ENCODE data around the gene PRSS8.
"Not testable (repeated sequence)": the region's sequence is repeated elsewhere in the genome, so short reads cannot be mapped to it uniquely, and the experiment has no call there.

The PRSS8 gene

DNA sequence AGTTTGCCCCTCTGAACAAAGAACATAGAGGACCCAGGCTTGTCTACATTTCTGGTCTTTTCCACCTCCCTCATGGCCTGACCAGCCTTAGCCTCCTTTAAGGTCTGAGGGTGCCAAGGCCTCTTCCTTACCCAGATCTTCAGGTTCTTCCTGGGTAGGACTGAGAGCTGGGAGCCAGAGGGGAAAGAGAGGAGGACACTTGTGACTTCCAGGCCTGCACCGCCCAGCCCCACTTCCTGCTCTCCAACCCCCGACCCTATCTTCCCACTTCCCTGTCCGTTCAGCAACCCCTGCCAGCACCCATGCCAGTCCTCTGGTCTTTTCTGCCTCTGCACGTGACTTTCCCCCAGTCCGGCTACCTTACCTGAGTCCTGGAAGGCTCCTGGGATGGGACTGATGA is 13.8 kb upstream of the PRSS8 start:
- no peak overlapping the region for H3K4me3 ChIP-seq (ENCODE audit: low read depth, low read length)
- TF ChIP-seq CTCF (IDR thresholded peaks at IDR 0.05; ENCODE audit: borderline replicate concordance, insufficient read depth, low read depth, low read length), result no peak

GRCh38 chr16:31148896-31149295 is 13.4 kb upstream of the PRSS8 start:
- TF ChIP-seq CTCF (IDR thresholded peaks at IDR 0.05; ENCODE audit: borderline replicate concordance, insufficient read depth, low read depth, low read length), result no peak
- H3K4me3 ChIP-seq (ENCODE audit: low read depth, low read length), result no peak overlapping the region

DNA sequence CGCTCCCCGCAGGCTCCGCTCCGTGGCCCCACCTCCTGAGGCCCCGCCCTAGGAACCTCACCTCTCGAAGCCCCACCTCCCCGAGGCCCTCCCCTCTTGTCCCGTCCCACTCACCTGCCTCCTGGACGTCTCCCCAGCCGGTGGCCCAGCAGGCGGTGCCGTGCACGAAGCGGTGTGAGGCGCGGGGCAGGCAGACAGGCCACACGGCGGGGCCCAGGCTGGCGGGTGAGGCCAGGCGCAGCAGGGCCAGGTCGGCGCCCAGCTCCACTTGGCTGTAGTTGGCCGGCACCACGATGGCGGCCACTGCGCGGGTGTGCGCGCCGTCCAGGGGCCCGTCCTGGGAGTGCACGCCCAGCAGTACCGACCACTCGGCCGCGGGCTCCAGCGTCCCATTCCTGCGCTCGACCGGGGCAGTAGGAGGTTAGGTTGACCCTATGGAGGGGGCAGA is 12.8 kb upstream of the PRSS8 start:
- TF ChIP-seq CTCF (IDR thresholded peaks at IDR 0.05; ENCODE audit: borderline replicate concordance, insufficient read depth, low read depth, low read length), result no peak

DNA sequence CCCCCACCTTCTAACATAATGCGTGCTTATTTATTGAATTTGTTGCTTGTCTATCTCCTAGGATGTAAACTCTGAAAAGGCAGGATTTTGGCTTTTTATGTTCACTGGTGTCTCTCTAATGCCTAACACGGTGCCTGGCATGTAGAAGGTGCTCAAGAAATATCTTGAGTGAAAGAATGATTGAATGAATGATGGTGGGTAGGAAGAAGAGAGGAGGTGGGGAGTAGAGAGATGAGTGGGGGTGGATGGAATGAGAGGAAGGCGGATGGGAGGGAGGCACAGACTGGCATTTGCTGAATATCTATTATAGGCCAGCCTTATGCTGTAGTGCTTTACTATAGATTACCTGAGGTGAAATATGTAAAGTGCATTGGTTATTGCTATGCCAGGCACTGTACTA is 12.0 kb upstream of the PRSS8 start:
- TF ChIP-seq CTCF (IDR thresholded peaks at IDR 0.05; ENCODE audit: borderline replicate concordance, insufficient read depth, low read depth, low read length), result no peak

More for the DNA sequence above, 12.8 kb upstream of the PRSS8 start:
- no peak overlapping the region for H3K4me3 ChIP-seq (ENCODE audit: low read depth, low read length)

GRCh38 chr16:31145398-31145990 is 10.0 kb upstream of the PRSS8 start:
- H3K4me3 ChIP-seq (ENCODE audit: low read depth, low read length), result no peak overlapping the region
- no peak for TF ChIP-seq CTCF (IDR thresholded peaks at IDR 0.05; ENCODE audit: borderline replicate concordance, insufficient read depth, low read depth, low read length)

More for the DNA sequence above, 12.0 kb upstream of the PRSS8 start:
- H3K4me3 ChIP-seq (ENCODE audit: low read depth, low read length), result no peak overlapping the region

GRCh38 chr16:31144418-31144817 is 8.9 kb upstream of the PRSS8 start:
- H3K4me3 ChIP-seq (ENCODE audit: low read depth, low read length), result not testable (repeated sequence)

GRCh38 chr16:31143694-31144148 is 8.2 kb upstream of the PRSS8 start:
- 0 out of 2 replicates have a peak, but pooled peaks have one; percentile 21 for TF ChIP-seq CTCF (IDR thresholded peaks at IDR 0.05; ENCODE audit: borderline replicate concordance, insufficient read depth, low read depth, low read length)
- no peak overlapping the region for H3K4me3 ChIP-seq (ENCODE audit: low read depth, low read length)
